ENCODE measurements around the gene POLE. TPM values are rescaled to one million over a fixed set of nuclear protein-coding genes. Genes with fewer than 3 reads are reported as not detected.

The POLE gene
- polyA plus RNA-seq, 1 of the 3 experiments (the other 2 are of a cell fraction), result 20.1 TPM

- Histone ChIP-seq H4K20me1 (ENCODE audit: insufficient read depth) (no peaks in the 10 kb centered on the region; the same call in 1 of the 2 replicates), H3K79me2 (ENCODE audit: insufficient read depth) (peaks cover 9% of the 10 kb centered on the region; the same call in 1 of the 2 replicates), H3K9me3 (no peaks in the 10 kb centered on the region), H2AFZ (ENCODE audit: low read depth) (no peak overlapping the region), H3K27ac (ENCODE audit: low read depth in 2 of 2, low read length in 1 of 2) (no peak overlapping the region), H3K9ac (no peak overlapping the region), H3K36me3 (replicated peaks in 1 of 2; ENCODE audit: control insufficient read depth in 1 of 2, insufficient read depth in 2 of 2, low read length in 1 of 2) (peaks cover 13 to 47% of the 10 kb centered on the region in 2 experiments), H3K4me3 (ENCODE audit: low read depth in 2 of 2, low read length in 1 of 2) (no peak overlapping the region), H3K9me2 (no peaks in the 10 kb centered on the region), H3K4me2 (no peak overlapping the region), H3K4me1 (ENCODE audit: control insufficient read depth in 1 of 2, insufficient read depth in 2 of 2, low read depth in 1 of 2, low read length in 1 of 2) (no peaks in the 10 kb centered on the region), H3F3A (replicated peaks; ENCODE audit: insufficient read depth) (no peaks in the 10 kb centered on the region), H3K27me3 (ENCODE audit: insufficient read depth) (no peaks in the 10 kb centered on the region)
- CTCF ChIA-PET, result interaction anchor here (1.1 kb wide), 1 partner anchor 11 kb away, joined by 3 read pairs; no protein-coding TSS in a partner anchor
- DNase-seq, result no peak
- TF ChIP-seq MEF2A (IDR thresholded peaks at IDR 0.05; ENCODE audit: borderline replicate concordance, low read depth), result no peak
- no peak for TF ChIP-seq SMC3 (IDR thresholded peaks at IDR 0.05; ENCODE audit: low read depth, low read length)
- TF ChIP-seq TEAD4 (IDR thresholded peaks at IDR 0.05; ENCODE audit: borderline replicate concordance, insufficient read depth), result no peak
- TF ChIP-seq USF1 (IDR thresholded peaks at IDR 0.05; ENCODE audit: borderline replicate concordance, low read depth), result no peak
- no peak for TF ChIP-seq TCF12 (IDR thresholded peaks at IDR 0.05)
- TF ChIP-seq YY1 (IDR thresholded peaks at IDR 0.05; ENCODE audit: low read depth), result no peak
- TF ChIP-seq ELF1 (IDR thresholded peaks at IDR 0.05), result no peak
- POLR2A ChIA-PET, result no interaction called here
- 89% methylated on average over 5 of the region's 5 CpGs for WGBS (ENCODE audit: low lambda C conversion rate)
These were observed 12.6 kb downstream of the POLE start for GRCh38 chr12:132674561-132674960.

- CTCF ChIA-PET, result interaction anchor here (1.1 kb wide), 1 partner anchor 12 kb away, joined by 3 read pairs; no protein-coding TSS in a partner anchor
- H3K27me3 ChIP-seq (ENCODE audit: insufficient read depth), result no peaks in the 10 kb centered on the region
These were observed 13.6 kb downstream of the POLE start for GRCh38 chr12:132673288-132674179.

More at GRCh38 chr12:132673288-132674179, 13.6 kb downstream of the POLE start:
- no peak for DNase-seq
- WGBS (ENCODE audit: low lambda C conversion rate), result 95% methylated on average over 16 of the region's 27 CpGs
- no peaks in the 10 kb centered on the region for H3K9me2 ChIP-seq
- H4K20me1 ChIP-seq (ENCODE audit: insufficient read depth), result no peaks in the 10 kb centered on the region; the same call in 1 of the 2 replicates
- no peak overlapping the region for H3K4me3 ChIP-seq (ENCODE audit: low read depth in 2 of 2, low read length in 1 of 2)
- no peaks in the 10 kb centered on the region for H3F3A ChIP-seq (replicated peaks; ENCODE audit: insufficient read depth)
- no peaks in the 10 kb centered on the region for H3K4me1 ChIP-seq (ENCODE audit: control insufficient read depth in 1 of 2, insufficient read depth in 2 of 2, low read depth in 1 of 2, low read length in 1 of 2)
- H3K9ac ChIP-seq, result no peak overlapping the region
- H2AFZ ChIP-seq (ENCODE audit: low read depth), result no peak overlapping the region
- TF ChIP-seq POLR2AphosphoS5 (IDR thresholded peaks at IDR 0.05; ENCODE audit: low read depth, low read length) (no peak), REST (IDR thresholded peaks at IDR 0.05; ENCODE audit: low read depth, low read length) (no peak), RFX5 (IDR thresholded peaks at IDR 0.05; ENCODE audit: low read length) (no peak), CHD2 (IDR thresholded peaks at IDR 0.05; ENCODE audit: low read length, partially characterized antibody) (no peak), FOXM1 (IDR thresholded peaks at IDR 0.05; ENCODE audit: low read depth) (no peak)
- no peaks in the 10 kb centered on the region for H3K9me3 ChIP-seq
- H3K27ac ChIP-seq (ENCODE audit: low read depth in 2 of 2, low read length in 1 of 2), result no peak overlapping the region
- H3K4me2 ChIP-seq, result no peak overlapping the region
- POLR2A ChIA-PET, result no interaction called here
- peaks cover 13 to 42% of the 10 kb centered on the region in 2 experiments for H3K36me3 ChIP-seq (replicated peaks in 1 of 2; ENCODE audit: control insufficient read depth in 1 of 2, insufficient read depth in 2 of 2, low read length in 1 of 2)
- 0 out of 2 replicates have a peak, but pooled peaks cover 1% of the 10 kb centered on the region for H3K79me2 ChIP-seq (ENCODE audit: insufficient read depth)

Data from SK-N-SH (cell line).